Small intestine (tissue), 7 donors: ENCODE data around the gene COG7. TPM values are rescaled to one million over a fixed set of nuclear protein-coding genes. Genes with fewer than 3 reads are reported as not detected.
"Not testable (repeated sequence)": the region's sequence is repeated elsewhere in the genome, so short reads cannot be mapped to it uniquely, and the experiment has no call there.

Source experiments
- DNase-seq, 2 donors: peaks; one replicate each; pipeline versions ENCODE4 v3.0.0 to v3.0.0-alpha.2; 2013
- FAIRE-seq: peaks from 2 replicates; lab custom pipeline; 2012; peaks lifted over from hg19 to GRCh38; lab: Jason Lieb, UNC
- H3K27ac ChIP-seq, 3 donors: one replicate each; pipeline ENCODE4 v1.5.1; 2013; ENCODE audit warnings: low read length in 2 of 3, mild to moderate bottlenecking in 2 of 3, control low read depth in 1 of 3, inconsistent platforms in 1 of 3, low read depth in 1 of 3, moderate library complexity in 1 of 3
- H3K27me3 ChIP-seq, 3 donors: one replicate each; pipeline ENCODE4 v1.6.1; 2013; ENCODE audit warnings: low read length in 3 of 3, inconsistent platforms in 1 of 3; ENCODE audit not compliant: control insufficient read depth in 3 of 3, insufficient read depth in 3 of 3
- H3K36me3 ChIP-seq, 3 donors: one replicate each; pipeline ENCODE4 v1.6.1; 2013; ENCODE audit warnings: low read length in 3 of 3, inconsistent platforms in 1 of 3, low read depth in 1 of 3, mild to moderate bottlenecking in 1 of 3, moderate library complexity in 1 of 3; ENCODE audit not compliant: control insufficient read depth in 3 of 3, insufficient read depth in 2 of 3
- H3K4me1 ChIP-seq, 3 donors: one replicate each; pipeline ENCODE4 v1.6.1; 2013; ENCODE audit warnings: low read length in 2 of 3, inconsistent platforms in 1 of 3, low read depth in 1 of 3, mild to moderate bottlenecking in 1 of 3, moderate library complexity in 1 of 3; ENCODE audit not compliant: control insufficient read depth in 3 of 3, insufficient read depth in 2 of 3
- H3K4me3 ChIP-seq, 3 donors: one replicate each; pipeline ENCODE4 v1.5.1; 2013; ENCODE audit warnings: low read length in 3 of 3, control low read depth in 1 of 3, inconsistent platforms in 1 of 3, low read depth in 1 of 3, mild to moderate bottlenecking in 1 of 3, moderate library complexity in 1 of 3
- H3K9me3 ChIP-seq, 2 donors: one replicate each; pipeline ENCODE4 v1.6.1; 2013; ENCODE audit warnings: low read depth in 1 of 2, low read length in 1 of 2; ENCODE audit not compliant: control insufficient read depth in 2 of 2, insufficient read depth in 1 of 2
- WGBS, 3 donors: extraction: QIAGEN DNeasy Blood & Tissue Kit; methylation state at CpG; one replicate each; pipeline ENCODE4 v1.1.7; 2013; 5-methylcytosine and 5-hydroxymethylcytosine counted together
- polyA plus RNA-seq, 4 donors: library from polyadenylated mRNA; stranded (reverse) in 3 of 4; unstranded in 1 of 4; fragments of 200-250 nt in 3 of 4; fragments of 120-200 nt in 1 of 4; gene quantifications; one replicate each; pipeline versions ENCODE4 v1.2.1 to v1.2.3, GENCODE V29; 2013
- donor health status: healthy with polysubstance abuse.
- donor health status: control.
- donor health status: control.
- donor health status: Bipolar disorder and iron deficiency.
- donor health status: healthy.

COG7 gene
- polyA plus RNA-seq, 4 donors, result 15.7 to 21.9 (median 17.3) TPM

DNA sequence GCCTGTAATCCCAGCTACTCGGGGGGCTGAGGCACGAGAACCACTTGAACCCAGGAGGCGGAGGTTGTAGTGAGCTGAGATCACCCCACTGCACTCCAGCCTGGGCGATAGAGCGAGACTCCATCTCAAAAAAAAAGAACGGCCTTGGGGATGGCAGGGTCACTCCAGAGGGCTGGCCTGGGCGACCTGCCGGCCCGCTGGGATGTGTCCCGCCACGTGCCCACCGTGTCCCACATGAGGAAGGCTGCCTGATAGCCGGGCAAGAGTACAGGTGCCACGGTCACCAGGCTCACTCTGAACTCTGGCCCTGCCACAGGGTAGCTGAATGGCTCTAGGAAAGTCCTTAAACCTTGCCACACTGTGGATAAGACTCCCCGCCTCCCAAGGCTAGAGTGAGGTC is 67.5 kb downstream of the COG7 start:
- no peak for FAIRE-seq
- Histone ChIP-seq H3K9me3 (no peaks in the 10 kb centered on the region), H3K36me3 (peaks cover under 1 to 19% (median 3%) of the 10 kb centered on the region in 3 donors), H3K4me1 (no peaks in the 10 kb centered on the region), H3K4me3 (no peak overlapping the region), H3K27me3 (no peaks in the 10 kb centered on the region), H3K27ac (no peak overlapping the region)
- no peak for DNase-seq
- WGBS, 3 donors, result 86 to 95% (median 93%) methylated on average over 15 of the region's 15 CpGs

DNA sequence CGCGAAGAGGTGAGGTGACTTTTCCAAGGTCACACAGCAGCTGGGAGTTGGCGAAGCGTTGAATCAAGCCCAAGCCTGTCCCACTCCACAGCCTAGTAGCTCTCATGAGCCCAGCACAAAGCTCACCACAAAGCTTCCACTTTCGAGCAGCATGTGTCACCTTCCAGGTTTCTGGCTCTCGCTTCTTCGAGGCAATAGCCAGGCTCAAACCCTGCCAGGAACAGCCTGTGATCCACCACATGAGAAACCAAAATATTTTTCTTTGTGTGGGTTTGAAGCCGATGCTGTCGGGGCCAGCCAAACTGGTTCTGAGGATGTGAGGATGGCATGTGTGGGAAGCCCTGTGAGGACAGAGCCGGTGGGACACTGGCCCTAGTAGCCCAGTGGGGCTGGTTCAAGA is 68.1 kb downstream of the COG7 start:
- Histone ChIP-seq H3K27me3 (no peaks in the 10 kb centered on the region), H3K9me3 (no peaks in the 10 kb centered on the region), H3K4me1 (no peaks in the 10 kb centered on the region), H3K36me3 (peaks cover 0 to 18% (median 3%) of the 10 kb centered on the region in 3 donors), H3K4me3 (no peak overlapping the region), H3K27ac (no peak overlapping the region)
- DNase-seq (no peak), FAIRE-seq (no peak)
- 92 to 94% (median 93%) methylated on average over 10 of the region's 10 CpGs for WGBS, 3 donors

DNA sequence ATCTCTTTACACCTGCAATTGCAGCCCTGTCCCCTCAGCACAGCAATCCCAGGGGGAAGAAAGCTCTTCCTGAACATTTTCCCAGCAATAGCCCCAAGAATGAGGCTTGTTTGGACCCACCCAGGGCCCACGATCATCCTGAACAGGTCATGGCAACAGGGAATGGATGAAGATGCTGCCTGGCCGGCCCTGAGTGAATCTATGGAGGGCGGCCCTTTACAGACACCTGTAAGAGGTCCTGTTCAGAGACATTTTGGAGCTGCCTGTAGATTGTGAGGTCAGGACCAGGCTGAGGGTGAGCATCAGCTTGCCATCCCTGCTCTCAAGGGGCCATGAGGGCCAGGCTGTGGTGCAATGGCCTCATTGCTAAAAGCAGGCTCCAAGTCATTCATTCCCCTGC is 69.1 kb downstream of the COG7 start:
- no peak overlapping the region for H3K4me3 ChIP-seq
- H3K27ac ChIP-seq, result no peak overlapping the region
- no peaks in the 10 kb centered on the region for H3K4me1 ChIP-seq
- FAIRE-seq, result no peak
- 85 to 98% (median 94%) methylated on average over 3 of the region's 3 CpGs for WGBS, 3 donors
- DNase-seq, result no peak
- no peaks in the 10 kb centered on the region for H3K9me3 ChIP-seq
- peaks cover 0 to 10% (median 3%) of the 10 kb centered on the region in 3 donors for H3K36me3 ChIP-seq
- H3K27me3 ChIP-seq, result no peaks in the 10 kb centered on the region

DNA sequence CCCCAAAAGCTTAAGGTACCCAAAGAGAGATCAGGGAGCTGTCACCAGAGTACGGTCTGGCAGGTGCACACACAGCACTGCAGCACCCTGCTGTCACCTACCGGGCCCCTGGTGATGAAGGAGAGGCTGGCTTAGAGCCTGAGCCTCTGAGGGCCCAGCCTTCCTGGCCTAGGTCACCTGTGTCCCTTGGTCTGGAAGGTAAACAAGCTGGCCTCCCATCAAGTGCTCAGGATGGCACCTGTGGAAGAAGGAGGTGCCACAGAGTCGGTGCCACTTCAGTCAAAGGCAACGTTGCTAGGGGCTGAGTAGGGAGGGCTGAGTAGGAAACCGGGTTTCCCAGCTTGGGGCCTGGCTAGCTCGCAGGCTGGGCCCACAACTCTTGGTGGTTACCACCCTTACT is 70.7 kb downstream of the COG7 start:
- Histone ChIP-seq H3K36me3 (peaks cover 0 to under 1% (median 0%) of the 10 kb centered on the region in 3 donors), H3K9me3 (no peaks in the 10 kb centered on the region), H3K27me3 (no peaks in the 10 kb centered on the region), H3K4me1 (no peaks in the 10 kb centered on the region), H3K27ac (no peak overlapping the region), H3K4me3 (no peak overlapping the region)
- DNase-seq, result no peak
- no peak for FAIRE-seq
- WGBS, 3 donors, result 74 to 86% (median 85%) methylated on average over 6 of the region's 6 CpGs

DNA sequence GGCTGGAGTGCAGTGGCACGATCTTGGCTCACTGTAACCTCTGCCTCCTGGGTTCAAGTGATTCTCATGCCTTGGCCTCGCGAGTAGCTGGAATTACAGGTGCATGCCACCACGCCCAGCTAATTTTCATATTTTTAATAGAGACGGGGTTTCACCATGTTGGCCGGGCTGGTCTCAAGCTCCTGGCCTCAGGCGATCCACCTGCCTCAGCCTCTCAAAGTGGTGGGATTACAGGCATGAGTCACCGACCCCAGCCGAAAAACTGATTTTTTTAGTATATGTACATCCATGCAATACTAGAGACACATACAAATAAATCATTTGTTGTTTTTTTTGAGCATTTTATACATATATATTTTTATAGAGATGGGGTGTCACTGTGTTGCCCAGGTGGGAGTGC is 71.3 kb downstream of the COG7 start:
- 78 to 87% (median 83%) methylated on average over 9 of the region's 9 CpGs for WGBS, 3 donors

DNA sequence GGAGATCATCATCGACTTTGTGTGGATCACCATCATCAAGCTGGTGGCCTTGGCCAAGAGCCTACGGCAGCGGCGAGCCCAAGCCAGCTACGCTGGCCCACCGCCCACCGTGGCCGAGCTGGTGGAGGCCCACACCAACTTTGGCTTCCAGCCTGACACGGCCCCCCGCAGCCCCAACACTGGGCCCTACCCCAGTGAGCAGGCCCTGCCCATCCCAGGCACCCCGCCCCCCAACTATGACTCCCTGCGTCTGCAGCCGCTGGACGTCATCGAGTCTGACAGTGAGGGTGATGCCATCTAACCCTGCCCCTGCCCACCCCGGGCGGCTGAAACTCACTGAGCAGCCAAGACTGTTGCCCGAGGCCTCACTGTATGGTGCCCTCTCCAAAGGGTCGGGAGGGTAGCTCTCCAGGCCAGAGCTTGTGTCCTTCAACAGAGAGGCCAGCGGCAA is 72.5 kb downstream of the COG7 start:
- Histone ChIP-seq H3K9me3 (no peaks in the 10 kb centered on the region), H3K27me3 (no peaks in the 10 kb centered on the region), H3K27ac (no peak overlapping the region), H3K4me1 (no peaks in the 10 kb centered on the region), H3K4me3 (no peak overlapping the region), H3K36me3 (no peaks in the 10 kb centered on the region)
- WGBS, 3 donors, result 91 to 94% (median 91%) methylated on average over 20 of the region's 20 CpGs
- no peak for DNase-seq
- FAIRE-seq, result no peak

More for the DNA sequence above, 71.3 kb downstream of the COG7 start:
- not testable (repeated sequence) for H3K4me3 ChIP-seq, H3K27me3 ChIP-seq, DNase-seq, FAIRE-seq, H3K27ac ChIP-seq, H3K9me3 ChIP-seq, H3K36me3 ChIP-seq, H3K4me1 ChIP-seq

DNA sequence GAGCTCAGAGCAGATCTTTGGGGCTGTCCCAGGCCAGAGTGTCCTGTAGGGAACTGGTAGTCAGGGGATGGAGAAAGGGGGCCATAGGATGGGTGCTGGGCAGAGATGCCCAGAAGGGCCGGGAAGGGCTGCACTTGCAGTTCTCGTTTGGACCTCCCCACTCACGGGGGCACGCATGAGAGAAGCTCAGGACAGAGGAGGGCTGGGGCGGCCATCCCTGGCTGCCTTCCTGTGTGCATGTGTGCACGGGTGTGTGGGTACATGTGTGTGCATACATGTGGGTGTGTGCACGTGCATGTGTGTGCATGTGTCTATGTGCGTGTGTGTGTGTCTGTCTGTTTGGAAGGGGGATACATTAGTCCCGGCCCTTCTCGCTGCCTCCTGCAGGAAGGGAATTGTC is 73.3 kb downstream of the COG7 start:
- H3K4me3 ChIP-seq, result no peak overlapping the region
- H3K36me3 ChIP-seq, result no peaks in the 10 kb centered on the region
- no peaks in the 10 kb centered on the region for H3K9me3 ChIP-seq
- FAIRE-seq, result no peak
- no peaks in the 10 kb centered on the region for H3K27me3 ChIP-seq
- H3K4me1 ChIP-seq, result no peaks in the 10 kb centered on the region
- no peak overlapping the region for H3K27ac ChIP-seq
- no peak for DNase-seq
- WGBS, 3 donors, result 76 to 80% (median 79%) methylated on average over 10 of the region's 10 CpGs

DNA sequence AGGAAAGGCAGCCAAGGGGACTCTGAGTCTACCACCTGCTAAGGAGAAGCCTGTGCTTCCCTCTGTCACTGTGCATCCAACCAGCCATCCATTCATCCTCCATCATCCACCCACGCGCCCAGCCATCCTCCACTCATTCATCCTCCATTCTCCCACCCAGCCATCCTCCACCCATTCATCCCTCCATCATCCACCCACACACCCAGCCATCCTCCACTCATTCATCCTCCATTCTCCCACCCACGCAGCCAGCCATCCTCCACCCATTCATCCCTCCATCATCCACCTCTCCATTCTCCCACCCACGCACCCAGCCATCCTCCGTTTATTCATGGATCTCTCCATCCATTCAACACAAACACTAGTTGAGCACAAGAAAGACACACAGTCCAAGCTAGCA is 74.1 kb downstream of the COG7 start:
- Histone ChIP-seq H3K9me3 (no peaks in the 10 kb centered on the region), H3K27ac (no peak overlapping the region), H3K4me3 (no peak overlapping the region), H3K36me3 (no peaks in the 10 kb centered on the region), H3K4me1 (no peaks in the 10 kb centered on the region), H3K27me3 (no peaks in the 10 kb centered on the region)
- DNase-seq, result no peak
- no peak for FAIRE-seq
- WGBS, 3 donors, result 89 to 93% (median 92%) methylated on average over 5 of the region's 5 CpGs

DNA sequence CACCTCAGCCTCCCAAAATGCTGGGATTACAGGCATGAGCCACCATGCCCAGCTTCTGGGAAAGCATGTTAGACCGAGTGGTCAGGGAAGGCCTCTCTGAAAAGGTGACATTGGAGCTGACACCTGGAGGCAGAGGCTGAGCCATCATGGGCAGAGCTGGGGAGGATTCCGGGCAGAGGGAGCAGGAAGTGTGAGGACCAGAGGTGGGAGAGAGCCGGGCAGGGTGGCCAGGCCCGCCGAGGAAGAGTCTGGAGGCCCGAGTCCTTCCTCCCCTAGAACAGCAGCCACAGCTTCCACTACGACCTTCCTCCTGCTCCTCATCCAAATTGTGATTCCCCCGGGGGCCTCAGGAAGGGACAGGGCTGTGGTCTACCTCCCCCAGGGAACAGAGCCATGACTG is 74.7 kb downstream of the COG7 start:
- DNase-seq (no peak), FAIRE-seq (no peak)
- H3K36me3 ChIP-seq, result no peaks in the 10 kb centered on the region
- no peaks in the 10 kb centered on the region for H3K27me3 ChIP-seq
- H3K27ac ChIP-seq, result no peak overlapping the region
- WGBS, 3 donors, result 62 to 76% (median 71%) methylated on average over 8 of the region's 8 CpGs
- H3K9me3 ChIP-seq, result no peaks in the 10 kb centered on the region
- H3K4me3 ChIP-seq, result no peak overlapping the region
- H3K4me1 ChIP-seq, result no peaks in the 10 kb centered on the region
